HG03060 (cell line): ENCODE data around the gene PCBP3.
"Not testable (repeated sequence)": the region's sequence is repeated elsewhere in the genome, so short reads cannot be mapped to it uniquely, and the experiment has no call there.

ENCODE experiments used
- ATAC-seq: cut with Tn5 transposase; IDR thresholded peaks from one replicate; pipeline ENCODE4 v1.9.1; 2021; ENCODE audit warnings: low read depth, moderate number of reproducible peaks; ENCODE audit not compliant: unreplicated experiment

Gene PCBP3

GRCh38 chr21:45949928-45950739 is 306.6 kb downstream of the PCBP3 start:
- ATAC-seq: no peak

GRCh38 chr21:45950740-45951515 is 307.4 kb downstream of the PCBP3 start:
- no peak for ATAC-seq

DNA sequence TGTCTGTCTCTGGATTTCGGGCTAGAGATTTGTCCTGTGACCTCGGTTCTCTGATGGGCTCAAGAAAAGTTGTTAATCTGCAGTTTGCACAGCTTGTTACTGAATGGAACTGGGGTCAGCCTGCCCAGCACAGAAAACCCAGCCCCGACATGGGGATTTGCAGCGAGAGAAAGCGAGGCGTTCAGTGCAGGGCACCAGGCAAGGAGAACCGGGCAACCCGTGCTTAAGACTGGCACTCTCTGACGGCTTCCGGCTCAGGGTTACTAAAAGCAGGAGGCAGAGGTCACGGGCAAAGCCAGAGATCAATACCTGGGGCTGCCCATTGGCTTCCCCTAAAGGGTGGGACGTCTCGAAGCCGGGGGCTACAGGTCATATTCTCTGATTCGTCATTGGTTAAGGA is 308.2 kb downstream of the PCBP3 start:
- no peak for ATAC-seq

DNA sequence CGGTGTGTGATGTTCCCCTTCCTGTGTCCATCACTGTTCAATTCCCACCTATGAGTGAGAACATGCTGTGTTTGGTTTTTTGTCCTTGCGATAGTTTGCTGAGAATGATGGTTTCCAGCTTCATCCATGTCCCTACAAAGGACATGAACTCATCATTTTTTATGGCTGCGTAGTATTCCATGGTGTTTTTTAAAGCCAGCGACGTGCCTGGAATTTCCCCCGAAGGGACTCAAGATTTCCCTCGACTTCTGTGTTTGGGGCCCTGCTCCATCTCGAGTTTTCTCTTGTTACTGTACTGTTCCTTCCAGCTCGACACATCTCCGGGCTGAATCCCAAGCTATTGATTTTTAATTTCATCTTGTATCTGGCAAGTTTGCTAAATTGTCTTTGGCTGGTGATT is 309.0 kb downstream of the PCBP3 start:
- ATAC-seq: not testable (repeated sequence)

GRCh38 chr21:45952974-45953373 is 309.4 kb downstream of the PCBP3 start:
- ATAC-seq: no peak

DNA sequence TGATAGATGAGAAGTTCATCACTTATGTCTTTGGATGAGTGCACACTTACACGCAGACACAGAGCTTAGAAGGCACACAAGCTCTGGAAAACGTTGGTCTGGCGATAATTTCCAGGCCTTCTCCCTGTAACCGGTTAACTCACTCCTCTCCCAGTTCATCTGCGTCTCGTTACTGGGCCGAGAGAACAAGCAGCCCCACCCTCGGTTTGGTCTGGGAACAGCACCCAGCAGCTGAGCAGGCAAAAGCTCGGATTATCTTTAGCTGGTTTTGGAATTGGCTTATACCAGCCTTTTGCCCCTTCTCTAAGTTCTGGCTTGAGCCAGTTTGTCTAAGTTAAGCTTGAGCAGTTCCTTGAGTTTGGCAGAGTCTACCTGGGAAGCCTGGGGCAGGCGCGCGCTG is 310.7 kb downstream of the PCBP3 start:
- no peak for ATAC-seq

DNA sequence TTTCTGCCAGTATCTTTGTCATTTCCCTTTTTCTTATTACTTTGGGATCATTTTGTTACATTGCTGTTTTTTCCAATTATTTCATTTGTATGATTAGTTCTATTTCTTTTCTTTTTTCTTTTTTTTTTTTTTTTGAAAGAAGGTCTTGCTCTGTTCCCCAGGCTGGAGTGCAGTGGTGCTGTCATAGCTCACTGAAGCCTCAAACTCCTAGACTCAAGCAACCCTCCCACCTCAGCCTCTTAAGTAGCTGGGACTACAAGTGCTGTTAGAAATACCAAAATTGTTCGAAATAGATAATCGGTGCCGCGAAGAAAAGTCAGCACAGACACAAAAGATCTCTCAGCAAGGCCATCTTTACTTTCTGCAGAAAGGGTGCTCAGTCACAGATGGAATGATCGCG is 311.4 kb downstream of the PCBP3 start:
- no peak for ATAC-seq

GRCh38 chr21:45957551-45957950 is 314.0 kb downstream of the PCBP3 start:
- ATAC-seq: no peak

DNA sequence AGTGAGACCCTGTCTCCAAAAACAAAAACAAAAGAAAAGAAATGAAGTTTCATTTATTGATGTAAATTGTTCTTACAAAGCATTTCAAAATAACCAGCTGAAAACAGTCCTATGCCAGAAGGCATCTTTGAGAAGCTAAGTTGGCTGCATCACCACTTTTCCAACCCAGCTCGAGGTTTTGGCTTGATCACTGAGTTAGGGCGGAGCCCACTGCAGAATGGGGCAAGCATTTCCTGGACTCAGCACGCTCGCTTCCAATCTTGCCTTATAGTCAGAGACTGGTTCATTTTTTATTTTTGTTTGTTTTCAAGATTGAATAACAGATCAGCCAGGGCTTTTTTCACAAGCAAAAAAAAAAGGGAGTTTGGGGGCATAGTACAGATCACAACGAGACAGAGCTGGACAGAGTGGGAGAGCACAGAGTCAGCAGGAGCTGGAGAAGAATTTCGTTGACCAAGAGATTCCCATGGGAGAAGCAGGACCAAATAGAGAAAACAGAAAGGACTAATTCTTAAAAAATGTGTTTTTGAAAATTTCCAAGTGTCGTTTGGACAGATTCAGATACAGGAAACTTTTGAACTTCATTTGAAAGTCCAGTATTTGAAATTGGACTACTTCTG is 314.6 kb downstream of the PCBP3 start:
- ATAC-seq: no peak

DNA sequence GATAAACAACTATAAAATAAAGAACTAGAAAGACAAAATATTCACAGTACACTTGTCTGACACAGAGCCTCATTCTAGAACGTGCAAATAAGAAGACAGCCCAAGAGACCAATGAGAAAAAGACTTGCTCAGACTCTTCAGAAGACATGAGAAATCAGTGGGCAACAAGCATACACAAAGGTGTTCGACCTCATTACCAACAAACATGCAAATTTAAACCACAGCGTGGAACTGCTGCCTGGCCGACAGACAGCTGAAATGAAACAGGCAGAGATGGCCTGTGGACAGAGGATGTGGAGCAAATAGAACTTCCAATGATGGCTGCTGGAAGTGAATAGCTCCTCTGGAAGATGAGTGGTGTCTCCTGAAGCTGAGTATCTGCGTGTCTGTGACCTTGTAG is 315.7 kb downstream of the PCBP3 start:
- no peak for ATAC-seq

GRCh38 chr21:45959779-45960390 is 316.4 kb downstream of the PCBP3 start:
- ATAC-seq: no peak

DNA sequence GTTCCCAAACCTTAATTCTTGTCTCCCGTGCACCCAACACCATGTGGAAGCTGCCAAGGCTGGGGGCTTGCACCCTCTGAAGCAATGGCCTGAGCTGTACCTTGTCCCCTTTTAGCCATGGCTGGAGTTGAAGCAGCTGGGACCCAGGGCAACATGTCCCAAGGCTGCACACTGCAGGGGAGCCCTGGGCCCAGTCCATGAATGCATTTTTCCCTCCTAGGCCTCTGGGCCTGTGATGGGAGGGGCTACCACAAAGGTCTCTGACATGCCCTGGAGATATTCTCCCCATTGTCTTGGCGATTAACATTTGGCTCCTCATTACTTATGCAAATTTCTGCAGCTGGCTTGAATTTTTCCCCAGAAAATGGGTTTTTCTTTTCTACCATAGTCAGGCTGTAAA is 317.9 kb downstream of the PCBP3 start:
- ATAC-seq: not testable (repeated sequence)

DNA sequence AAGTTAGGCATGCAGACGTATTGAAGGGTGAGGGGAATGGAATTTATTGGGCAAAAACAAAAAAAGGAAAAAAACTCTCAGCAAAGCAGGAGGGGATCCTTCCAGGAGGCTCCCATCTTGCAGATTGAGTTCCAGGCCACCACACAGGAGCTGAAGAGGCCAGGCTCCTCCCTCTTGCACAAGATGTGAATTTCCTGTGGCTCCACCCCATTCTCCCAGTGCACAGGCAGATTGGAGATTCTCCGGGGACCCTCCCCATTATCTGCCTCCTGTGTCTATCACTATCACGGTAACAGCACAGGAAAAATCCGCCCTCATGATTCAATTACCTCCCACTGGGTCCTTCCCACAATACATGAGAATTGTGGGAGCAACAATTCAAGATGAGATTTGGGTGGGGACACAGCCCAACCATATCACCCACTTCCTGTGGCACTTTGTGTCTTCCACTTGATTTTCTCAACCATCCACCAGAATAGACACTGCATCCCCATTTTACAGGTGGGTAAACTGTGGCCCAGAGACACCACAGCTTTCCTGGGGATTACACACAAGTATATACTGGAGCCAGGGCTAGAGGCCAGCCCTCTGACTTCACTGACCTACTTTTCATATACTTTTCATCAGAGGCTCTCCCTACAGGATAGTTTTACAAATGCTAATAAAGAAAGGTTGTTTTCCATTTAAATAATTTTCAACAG is 319.2 kb downstream of the PCBP3 start:
- no peak for ATAC-seq

GRCh38 chr21:45963232-45963570 is 319.7 kb downstream of the PCBP3 start:
- ATAC-seq: no peak

GRCh38 chr21:45964649-45965048 is 321.1 kb downstream of the PCBP3 start:
- ATAC-seq: no peak

DNA sequence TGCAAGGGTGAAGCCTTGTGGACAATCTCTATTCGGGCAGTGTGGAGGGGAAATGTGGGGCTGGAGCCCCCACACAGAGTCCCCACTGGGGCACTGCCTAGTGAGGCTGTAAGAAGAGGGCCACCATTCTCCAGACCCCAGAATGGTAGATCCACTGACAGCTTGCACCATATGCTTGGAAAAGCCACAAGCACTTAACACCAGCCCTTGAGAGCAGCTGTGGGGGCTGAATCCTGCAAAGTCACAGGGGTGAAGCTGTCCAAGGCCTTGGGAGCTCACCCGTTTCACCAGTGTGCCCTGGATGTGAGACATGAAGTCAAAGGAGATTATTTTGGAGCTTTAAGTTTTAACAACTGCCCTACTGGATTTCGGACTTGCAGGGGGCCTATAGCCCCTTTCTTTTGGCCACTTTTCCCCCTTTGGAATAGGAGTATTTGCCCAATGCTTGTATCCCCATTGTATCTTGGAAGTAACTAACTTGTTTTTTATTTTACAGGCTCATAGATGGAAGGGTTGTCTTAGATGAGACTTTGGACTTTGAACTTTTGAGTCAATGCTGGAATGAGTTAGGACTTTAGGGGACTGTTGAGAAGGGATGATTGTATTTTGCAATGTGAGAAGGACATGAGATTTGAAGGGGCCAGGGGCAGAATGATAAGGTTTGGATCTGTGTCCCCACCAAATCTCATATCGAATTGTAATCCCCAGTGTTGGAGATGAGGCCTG is 321.7 kb downstream of the PCBP3 start:
- no peak for ATAC-seq

GRCh38 chr21:45966791-45967394 is 323.4 kb downstream of the PCBP3 start:
- no peak for ATAC-seq

GRCh38 chr21:45969921-45970673 is 326.6 kb downstream of the PCBP3 start:
- ATAC-seq: no peak
